ENCODE results near the gene MYOM1.

MYOM1 gene

DNA sequence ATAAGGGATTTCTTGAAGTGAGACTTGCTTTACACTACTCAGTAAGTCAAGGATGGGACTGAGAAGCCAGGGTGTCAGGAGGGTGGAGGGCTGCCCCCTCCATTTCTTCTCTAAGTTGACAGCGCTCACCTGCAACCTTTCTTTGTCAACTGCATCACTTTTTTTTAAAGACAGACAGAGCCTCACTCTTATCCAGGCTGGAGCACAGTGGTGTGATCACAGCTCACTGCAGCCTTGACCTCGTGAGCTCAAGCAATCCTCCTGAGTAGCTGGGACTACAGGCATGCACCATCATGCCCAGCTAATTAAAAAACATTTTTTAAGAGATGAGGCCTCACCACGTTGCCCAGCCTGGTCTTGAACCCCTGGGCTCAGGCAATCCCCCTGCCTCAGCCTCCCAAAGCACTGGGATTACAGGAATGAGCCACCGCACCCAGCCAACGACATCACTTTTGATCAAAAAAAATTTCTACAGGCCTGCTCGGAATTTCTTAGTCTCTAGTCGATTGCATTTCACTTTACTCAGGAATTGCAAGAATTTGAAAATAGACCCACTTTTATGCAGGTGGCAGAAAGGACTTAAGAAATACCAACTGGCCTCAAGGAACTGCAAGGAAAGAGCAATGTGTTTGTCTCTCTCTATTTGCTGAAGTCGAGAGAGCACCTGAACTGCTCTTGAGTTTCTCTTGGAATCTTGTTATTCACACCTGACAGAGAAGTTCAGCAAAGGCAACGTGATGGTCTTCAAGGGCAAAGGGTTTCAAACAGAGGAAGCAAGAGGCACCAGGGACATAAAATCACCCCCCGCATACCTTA is 101.4 kb downstream of the MYOM1 start:
- Histone ChIP-seq H3K4me1 (ENCODE audit: control insufficient read depth, insufficient read depth, low read length) (no peaks in the 10 kb centered on the region), H3K9ac (ENCODE audit: low read depth, low read length) (no peak overlapping the region), H3K36me3 (ENCODE audit: insufficient read depth, low read length) (no peaks in the 10 kb centered on the region), H3K4me3 (ENCODE audit: low read length) (no peak overlapping the region), H3K9me3 (replicated peaks; ENCODE audit: low read length) (no peaks in the 10 kb centered on the region), H3K4me2 (ENCODE audit: low read length) (no peak overlapping the region), H3K27me3 (ENCODE audit: control insufficient read depth, insufficient read depth, low read length) (no peaks in the 10 kb centered on the region)

DNA sequence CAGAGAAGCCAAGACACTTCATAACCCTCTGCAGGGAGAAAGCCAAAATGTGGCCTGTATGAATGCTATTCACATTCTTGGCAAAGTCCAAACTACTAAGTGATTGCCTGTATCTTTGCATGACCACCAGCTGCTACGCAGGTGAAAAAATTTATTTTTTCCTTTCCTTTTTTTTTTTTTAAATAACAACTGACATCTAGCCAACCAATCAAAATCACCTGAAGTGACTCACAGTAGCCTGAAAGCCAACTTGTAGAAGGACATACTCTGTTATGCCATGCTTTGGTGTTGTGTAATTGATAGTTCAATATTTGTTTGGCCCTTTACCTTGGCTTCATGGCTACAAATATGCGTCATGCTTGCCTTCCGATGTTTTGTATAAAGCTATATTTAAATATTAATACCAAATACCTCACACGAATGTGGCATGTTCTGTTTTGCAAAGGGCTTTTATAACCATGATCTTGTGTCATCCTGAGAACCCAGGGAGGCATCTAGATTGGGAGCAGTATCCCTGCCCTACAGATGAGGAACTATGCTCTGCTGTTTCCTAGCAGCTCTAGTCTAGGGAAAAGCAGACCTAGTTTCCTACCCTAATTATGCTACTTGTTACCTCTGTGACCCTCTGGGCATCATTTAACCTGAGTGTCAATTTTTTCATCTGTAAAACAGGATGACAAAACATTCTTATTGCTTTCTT is 102.1 kb downstream of the MYOM1 start:
- Histone ChIP-seq H3K4me3 (ENCODE audit: low read length) (no peak overlapping the region), H3K27me3 (ENCODE audit: control insufficient read depth, insufficient read depth, low read length) (no peaks in the 10 kb centered on the region), H3K9ac (ENCODE audit: low read depth, low read length) (no peak overlapping the region), H3K9me3 (replicated peaks; ENCODE audit: low read length) (no peaks in the 10 kb centered on the region), H3K4me1 (ENCODE audit: control insufficient read depth, insufficient read depth, low read length) (peaks cover 2% of the 10 kb centered on the region), H3K4me2 (ENCODE audit: low read length) (no peak overlapping the region), H3K36me3 (ENCODE audit: insufficient read depth, low read length) (no peaks in the 10 kb centered on the region)

DNA sequence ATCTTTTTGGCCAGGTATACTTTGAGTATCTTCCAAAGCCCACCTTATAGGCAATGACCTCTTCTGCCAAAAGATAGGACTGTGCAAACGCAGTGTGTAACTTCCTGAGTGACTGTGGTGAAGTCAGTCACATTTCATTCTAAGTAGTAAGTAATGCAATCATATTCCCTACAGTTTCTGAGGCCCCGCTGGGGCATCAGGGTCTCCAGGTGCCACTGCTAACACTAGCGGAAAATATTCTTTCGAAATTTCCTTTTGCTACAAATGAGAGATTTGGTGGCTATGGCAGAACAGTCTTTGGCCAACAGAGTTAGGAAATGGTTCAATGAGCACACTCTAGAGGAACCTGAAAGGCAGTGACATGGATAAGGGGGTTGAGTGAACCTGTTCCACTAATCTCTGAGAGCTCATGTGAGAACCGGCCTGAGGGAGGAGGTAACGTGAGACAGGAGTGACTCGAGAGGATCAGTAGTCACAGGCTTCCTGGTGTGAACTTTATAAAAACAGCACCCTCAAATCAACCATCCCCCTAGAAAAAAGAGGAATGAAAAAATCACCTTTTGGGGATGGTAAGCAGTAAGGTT is 104.2 kb downstream of the MYOM1 start:
- Histone ChIP-seq H3K4me2 (ENCODE audit: low read length) (no peak overlapping the region), H3K9me3 (replicated peaks; ENCODE audit: low read length) (no peaks in the 10 kb centered on the region), H3K27me3 (ENCODE audit: control insufficient read depth, insufficient read depth, low read length) (no peaks in the 10 kb centered on the region), H3K4me3 (ENCODE audit: low read length) (no peak overlapping the region), H3K36me3 (ENCODE audit: insufficient read depth, low read length) (no peaks in the 10 kb centered on the region), H3K4me1 (ENCODE audit: control insufficient read depth, insufficient read depth, low read length) (peaks cover 10% of the 10 kb centered on the region), H3K9ac (ENCODE audit: low read depth, low read length) (no peak overlapping the region)

DNA sequence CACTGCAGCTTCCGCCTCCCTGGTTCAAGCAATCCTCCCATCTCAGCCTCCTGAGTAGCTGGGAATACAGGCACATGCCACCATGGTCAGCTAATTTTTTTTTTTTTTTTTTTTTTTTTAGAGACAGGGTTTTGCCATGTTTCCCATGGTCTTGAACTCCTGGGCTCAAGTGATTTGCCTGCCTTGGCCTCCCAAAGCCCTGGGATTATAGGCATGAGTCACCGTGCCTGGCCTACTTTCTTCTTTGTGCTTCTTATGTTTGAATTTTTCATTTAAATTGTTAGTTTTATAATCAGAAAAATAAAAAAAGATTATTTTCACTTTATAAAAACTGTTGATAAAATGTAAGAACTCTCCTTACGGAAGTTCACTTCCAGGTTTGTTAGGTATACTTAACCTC is 105.3 kb downstream of the MYOM1 start:
- H3K9me3 ChIP-seq (replicated peaks; ENCODE audit: low read length) = no peaks in the 10 kb centered on the region
- no peaks in the 10 kb centered on the region for H3K36me3 ChIP-seq (ENCODE audit: insufficient read depth, low read length)
- H3K4me3 ChIP-seq (ENCODE audit: low read length) = no peak overlapping the region
- H3K9ac ChIP-seq (ENCODE audit: low read depth, low read length) = no peak overlapping the region
- no peak overlapping the region for H3K4me2 ChIP-seq (ENCODE audit: low read length)
- peaks cover 10% of the 10 kb centered on the region for H3K4me1 ChIP-seq (ENCODE audit: control insufficient read depth, insufficient read depth, low read length)
- peaks cover 3% of the 10 kb centered on the region for H3K27me3 ChIP-seq (ENCODE audit: control insufficient read depth, insufficient read depth, low read length)

DNA sequence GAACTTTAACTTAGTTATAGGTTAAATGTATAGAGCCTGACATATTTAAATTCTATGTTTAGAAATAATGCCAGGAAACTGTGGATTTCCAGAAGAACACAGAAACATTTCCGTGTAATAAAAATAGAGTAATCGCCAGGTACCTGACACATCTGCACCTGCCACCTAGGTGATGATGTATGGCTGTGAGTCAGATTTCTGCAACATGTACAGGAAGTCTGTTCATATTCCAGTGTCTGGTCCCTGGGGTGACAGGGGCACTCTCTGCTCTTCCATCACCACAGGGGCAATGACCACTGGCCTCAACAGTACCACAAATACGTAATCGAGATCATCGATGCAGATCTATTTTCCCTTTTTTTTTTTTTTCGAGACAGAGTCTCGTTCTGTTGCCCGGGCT is 105.7 kb downstream of the MYOM1 start:
- H3K27me3 ChIP-seq (ENCODE audit: control insufficient read depth, insufficient read depth, low read length) = peaks cover 3% of the 10 kb centered on the region
- H3K9me3 ChIP-seq (replicated peaks; ENCODE audit: low read length) = no peaks in the 10 kb centered on the region
- no peaks in the 10 kb centered on the region for H3K36me3 ChIP-seq (ENCODE audit: insufficient read depth, low read length)
- peaks cover 10% of the 10 kb centered on the region for H3K4me1 ChIP-seq (ENCODE audit: control insufficient read depth, insufficient read depth, low read length)
- H3K4me3 ChIP-seq (ENCODE audit: low read length) = no peak overlapping the region
- no peak overlapping the region for H3K4me2 ChIP-seq (ENCODE audit: low read length)
- H3K9ac ChIP-seq (ENCODE audit: low read depth, low read length) = no peak overlapping the region

DNA sequence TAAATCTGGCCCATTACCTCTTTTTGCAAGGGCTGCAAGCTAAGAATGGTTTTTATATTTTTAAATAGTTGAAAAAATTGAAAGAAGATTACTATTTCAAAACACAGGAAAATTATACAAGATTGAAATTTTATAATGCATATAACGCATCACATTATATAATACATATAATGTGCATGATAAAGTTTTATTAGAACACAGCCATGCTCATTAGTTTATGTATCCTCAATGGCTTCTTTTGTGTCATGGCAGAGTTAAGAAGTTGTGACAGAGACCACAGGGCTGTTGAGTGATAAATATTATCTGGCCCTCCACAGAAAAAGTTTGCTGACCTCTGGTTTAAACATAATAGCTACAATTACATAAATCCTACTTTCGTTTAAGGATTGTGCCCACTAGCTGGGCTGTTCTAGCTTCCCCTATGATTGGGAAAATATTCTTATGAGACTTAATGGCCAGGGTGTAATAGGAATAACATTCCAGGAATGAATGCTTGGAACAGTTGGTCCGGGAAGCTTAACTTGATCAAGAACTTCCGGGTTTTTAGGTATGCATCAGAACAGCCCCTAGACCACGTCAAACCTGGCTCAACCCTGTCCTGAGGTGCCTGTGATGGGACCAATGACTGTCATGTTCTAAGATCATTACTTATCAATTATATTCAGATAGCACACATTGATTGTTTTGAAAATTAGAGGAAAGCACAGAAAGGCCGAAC is 108.1 kb downstream of the MYOM1 start:
- no peak overlapping the region for H3K9ac ChIP-seq (ENCODE audit: low read depth, low read length)
- no peaks in the 10 kb centered on the region for H3K36me3 ChIP-seq (ENCODE audit: insufficient read depth, low read length)
- peaks cover 3% of the 10 kb centered on the region for H3K27me3 ChIP-seq (ENCODE audit: control insufficient read depth, insufficient read depth, low read length)
- no peak overlapping the region for H3K4me3 ChIP-seq (ENCODE audit: low read length)
- H3K9me3 ChIP-seq (replicated peaks; ENCODE audit: low read length) = no peaks in the 10 kb centered on the region
- H3K4me1 ChIP-seq (ENCODE audit: control insufficient read depth, insufficient read depth, low read length) = peaks cover 10% of the 10 kb centered on the region
- no peak overlapping the region for H3K4me2 ChIP-seq (ENCODE audit: low read length)

DNA sequence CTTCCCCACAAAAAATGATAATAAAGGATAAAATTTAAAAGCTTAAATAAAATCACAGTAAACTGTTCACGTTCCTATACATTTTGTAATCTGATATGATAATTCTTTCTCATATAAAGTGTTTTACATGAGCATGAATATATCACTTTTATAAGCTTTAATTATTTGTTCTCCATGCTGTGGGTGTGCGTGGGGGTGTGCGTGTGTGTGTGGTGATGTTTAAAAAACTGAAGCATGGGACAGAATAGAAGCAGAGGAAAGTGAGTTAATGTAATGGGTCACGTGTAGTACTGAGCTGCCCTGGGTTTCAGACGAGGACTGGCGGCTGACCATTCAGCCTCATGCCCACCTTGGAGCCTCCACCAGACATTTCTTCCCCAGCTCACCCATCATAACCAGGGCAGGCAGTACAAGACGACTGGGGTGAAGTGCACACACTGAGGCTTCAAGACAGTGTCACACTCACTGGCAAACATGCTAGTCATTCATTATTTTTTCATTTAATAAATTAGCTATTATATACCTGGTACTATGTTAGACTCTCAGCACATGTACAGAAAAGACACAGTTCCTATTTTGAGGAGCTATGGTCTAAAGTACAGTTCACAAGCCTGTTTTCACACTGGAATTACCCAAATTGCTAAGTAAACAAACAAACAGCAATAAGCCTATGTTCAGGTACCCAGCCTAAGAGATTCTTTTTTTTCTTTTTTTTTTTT is 109.6 kb downstream of the MYOM1 start:
- Histone ChIP-seq H3K9me3 (replicated peaks; ENCODE audit: low read length) (no peaks in the 10 kb centered on the region), H3K4me2 (ENCODE audit: low read length) (no peak overlapping the region), H3K4me3 (ENCODE audit: low read length) (no peak overlapping the region), H3K27me3 (ENCODE audit: control insufficient read depth, insufficient read depth, low read length) (peaks cover 3% of the 10 kb centered on the region), H3K36me3 (ENCODE audit: insufficient read depth, low read length) (no peaks in the 10 kb centered on the region), H3K4me1 (ENCODE audit: control insufficient read depth, insufficient read depth, low read length) (peaks cover 10% of the 10 kb centered on the region), H3K9ac (ENCODE audit: low read depth, low read length) (no peak overlapping the region)

DNA sequence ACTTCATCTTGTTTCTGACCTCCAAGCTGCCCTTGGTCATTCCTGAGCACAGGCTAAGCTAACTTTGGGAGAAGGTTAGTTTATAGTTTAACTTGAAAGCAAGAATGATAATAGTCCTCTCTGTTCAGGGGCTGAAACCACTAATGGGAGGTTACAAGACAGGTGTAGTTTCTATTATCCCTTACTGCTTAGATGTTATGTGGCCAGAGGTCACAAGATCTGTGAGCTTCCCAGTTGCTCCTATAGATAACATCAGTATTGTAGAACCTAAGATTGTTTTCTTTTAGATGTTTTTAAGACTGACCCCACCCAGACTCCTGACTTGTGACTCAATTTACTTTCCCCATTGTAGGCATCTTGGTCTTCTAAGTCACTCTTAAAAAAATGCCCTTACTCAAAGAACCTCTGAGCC is 112.0 kb downstream of the MYOM1 start:
- Histone ChIP-seq H3K27me3 (ENCODE audit: control insufficient read depth, insufficient read depth, low read length) (peaks cover 3% of the 10 kb centered on the region), H3K9ac (ENCODE audit: low read depth, low read length) (no peak overlapping the region), H3K4me2 (ENCODE audit: low read length) (no peak overlapping the region), H3K36me3 (ENCODE audit: insufficient read depth, low read length) (no peaks in the 10 kb centered on the region), H3K4me1 (ENCODE audit: control insufficient read depth, insufficient read depth, low read length) (peaks cover 22% of the 10 kb centered on the region), H3K4me3 (ENCODE audit: low read length) (no peak overlapping the region), H3K9me3 (replicated peaks; ENCODE audit: low read length) (no peaks in the 10 kb centered on the region)

DNA sequence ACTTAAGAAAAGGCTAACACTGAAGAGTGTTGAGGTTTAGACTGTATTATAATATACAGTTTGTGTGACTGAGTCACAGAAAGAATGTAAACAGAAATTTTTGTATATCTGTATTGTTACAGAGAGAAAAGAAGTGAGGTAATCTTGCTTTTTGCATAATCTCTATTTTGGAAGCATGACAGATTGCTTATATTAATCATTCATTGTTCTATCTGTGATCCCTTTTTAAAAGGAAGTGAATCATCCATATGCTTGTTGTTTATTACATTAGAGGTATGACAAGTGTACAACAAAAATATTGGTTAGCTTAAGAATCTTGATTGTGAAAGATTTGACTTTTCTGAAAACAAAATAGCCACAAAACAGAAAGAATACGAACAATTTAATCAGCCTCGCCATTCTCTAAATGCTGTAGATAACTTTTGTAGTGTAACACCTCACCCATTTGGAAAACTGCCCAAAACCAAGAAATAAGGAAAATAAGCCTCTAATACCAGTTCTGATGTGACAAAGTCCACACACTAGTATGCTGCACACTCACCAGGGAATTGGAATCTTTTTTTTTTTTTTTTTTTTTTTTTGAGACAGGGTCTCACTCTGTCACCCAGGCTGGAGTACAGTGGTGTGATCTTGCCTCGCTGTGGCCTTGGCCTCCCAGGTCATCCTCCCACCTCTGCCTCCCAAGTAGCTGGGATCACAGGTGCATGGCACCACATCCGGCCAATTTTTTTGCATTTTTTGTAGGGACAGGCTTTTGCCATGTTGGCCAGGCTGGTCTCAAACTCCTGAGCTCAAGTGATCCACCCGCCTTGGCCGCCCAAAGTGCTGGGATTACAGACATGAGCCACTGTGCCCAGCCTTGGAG is 115.3 kb downstream of the MYOM1 start:
- Histone ChIP-seq H3K4me3 (ENCODE audit: low read length) (no peak overlapping the region), H3K4me2 (ENCODE audit: low read length) (peak overlapping the region; percentile 48), H3K4me1 (ENCODE audit: control insufficient read depth, insufficient read depth, low read length) (peaks cover 13% of the 10 kb centered on the region), H3K27me3 (ENCODE audit: control insufficient read depth, insufficient read depth, low read length) (peaks cover 4% of the 10 kb centered on the region), H3K9me3 (replicated peaks; ENCODE audit: low read length) (no peaks in the 10 kb centered on the region), H3K9ac (ENCODE audit: low read depth, low read length) (no peak overlapping the region), H3K36me3 (ENCODE audit: insufficient read depth, low read length) (no peaks in the 10 kb centered on the region)

DNA sequence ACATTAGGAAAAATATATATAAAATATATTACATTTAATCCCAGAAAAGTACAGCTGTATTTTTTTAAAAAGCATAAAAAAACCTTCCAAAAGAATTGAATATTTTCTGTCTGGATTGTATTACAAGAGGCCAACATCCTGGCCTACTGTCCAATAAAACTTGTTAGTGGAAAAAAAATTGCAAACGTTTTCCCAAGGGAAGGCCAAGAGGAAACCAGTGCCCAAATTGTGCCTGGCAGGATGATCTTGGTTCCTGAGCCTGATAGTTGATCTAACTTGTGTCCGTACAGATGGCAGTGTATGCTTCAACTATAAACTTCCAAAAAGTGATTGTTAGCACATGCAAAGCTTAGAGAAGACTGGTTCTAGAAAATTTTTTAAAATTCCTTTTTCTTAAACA is 116.2 kb downstream of the MYOM1 start:
- H3K4me3 ChIP-seq (ENCODE audit: low read length) = no peak overlapping the region
- no peak overlapping the region for H3K4me2 ChIP-seq (ENCODE audit: low read length)
- H3K9me3 ChIP-seq (replicated peaks; ENCODE audit: low read length) = no peaks in the 10 kb centered on the region
- no peaks in the 10 kb centered on the region for H3K36me3 ChIP-seq (ENCODE audit: insufficient read depth, low read length)
- peaks cover 13% of the 10 kb centered on the region for H3K4me1 ChIP-seq (ENCODE audit: control insufficient read depth, insufficient read depth, low read length)
- H3K9ac ChIP-seq (ENCODE audit: low read depth, low read length) = no peak overlapping the region
- peaks cover 4% of the 10 kb centered on the region for H3K27me3 ChIP-seq (ENCODE audit: control insufficient read depth, insufficient read depth, low read length)
